Transverse colon (tissue), 4 donors: ENCODE results near the gene DNAH8. TPM values are rescaled to one million over a fixed set of nuclear protein-coding genes. Genes with fewer than 3 reads are reported as not detected.

Experiments
- DNase-seq: peaks from one replicate; pipeline ENCODE4 v3.0.0-alpha.2; 2019
- H3K27ac ChIP-seq, 4 donors: fragments of 200-600 bp; sonication (generic); 2 replicates each; pipeline ENCODE4 v1.5.1; 2016 to 2018; ENCODE audit warnings: inconsistent platforms in 4 of 4
- H3K27me3 ChIP-seq: fragments of 200-600 bp; sonication (generic); 2 replicates; pipeline ENCODE4 v1.5.1; 2017; ENCODE audit warnings: inconsistent platforms
- H3K36me3 ChIP-seq, 4 donors: fragments of 200-600 bp; sonication (generic); 2 replicates each; pipeline ENCODE4 v1.5.1; 2017 to 2019; ENCODE audit warnings: inconsistent platforms in 4 of 4
- H3K4me1 ChIP-seq, 4 donors: fragments of 200-600 bp; sonication (generic); 2 replicates each; pipeline ENCODE4 v1.5.1; 2017 to 2020; ENCODE audit warnings: inconsistent platforms in 4 of 4
- H3K4me3 ChIP-seq, 4 donors: fragments of 200-600 bp; sonication (generic); 1 replicate in 1 of 4; 2 replicates in 3 of 4; pipeline versions ENCODE4 v1.5.1 to v1.6.1; 2017 to 2019; ENCODE audit warnings: inconsistent platforms in 4 of 4
- H3K9me3 ChIP-seq, 2 donors: fragments of 200-600 bp; sonication (generic); 2 replicates each; pipeline ENCODE4 v1.5.1; 2017 to 2019; ENCODE audit warnings: inconsistent platforms in 2 of 2
- CTCF ChIP-seq, 5 experiments: fragments of 200-600 bp in 3 of 5; fragments of 450-650 bp in 2 of 5; sonication (generic) in 3 of 5; IDR thresholded peaks; 1 replicate in 2 of 5; 2 replicates in 3 of 5; pipeline ENCODE4 v1.5.1; 2016 to 2017; ENCODE audit warnings: antibody characterized with exemption in 5 of 5, inconsistent platforms in 3 of 5, mild to moderate bottlenecking in 2 of 5, moderate library complexity in 1 of 5
- EP300 ChIP-seq: sonication (generic); formaldehyde crosslinking; IDR thresholded peaks from one replicate; pipeline ENCODE4 v1.6.1; 2017; ENCODE audit warnings: antibody characterized with exemption, low read depth
- POLR2A ChIP-seq: fragments of 450-650 bp; IDR thresholded peaks from one replicate; pipeline ENCODE4 v1.6.1; 2016; ENCODE audit warnings: antibody characterized with exemption, mild to moderate bottlenecking, moderate library complexity
- POLR2AphosphoS5 ChIP-seq, 3 donors: sonication (generic); formaldehyde crosslinking; IDR thresholded peaks; one replicate each; pipeline ENCODE4 v1.6.1; 2016; ENCODE audit warnings: antibody characterized with exemption in 3 of 3
- WGBS, 2 donors: methylation state at CpG; one replicate each; pipeline ENCODE4 v1.1.5; 2018; ENCODE audit warnings: low coverage in 1 of 2; 5-methylcytosine and 5-hydroxymethylcytosine counted together
- in situ Hi-C, 4 donors: fragments of 200-750 bp; cut with MboI; loops; one replicate each; pipeline versions ENCODE4 v1.15.0 to v1.15.1; 2017; ENCODE audit warnings: low sequenced_read_pairs in 3 of 4, low pct_ligation_motif_present in 1 of 4, low pct_unique_long_range_greater_than_20kb in 1 of 4
- intact Hi-C: fragments of 100-400 bp; cut with DNase I; formaldehyde crosslinking; loops from one replicate; pipeline ENCODE4 v1.15.1; 2023; ENCODE audit warnings: low total_unique reads
- total RNA-seq, 4 donors: library from RNA; depleted of rRNA; stranded (reverse); fragments of >200 nt; gene quantifications; one replicate each; pipeline ENCODE4 v1.1.0, GENCODE V29; 2016

The DNAH8 gene
- total RNA-seq, 4 donors from 2014 or later: 0.16 TPM; not detected in 3

DNA sequence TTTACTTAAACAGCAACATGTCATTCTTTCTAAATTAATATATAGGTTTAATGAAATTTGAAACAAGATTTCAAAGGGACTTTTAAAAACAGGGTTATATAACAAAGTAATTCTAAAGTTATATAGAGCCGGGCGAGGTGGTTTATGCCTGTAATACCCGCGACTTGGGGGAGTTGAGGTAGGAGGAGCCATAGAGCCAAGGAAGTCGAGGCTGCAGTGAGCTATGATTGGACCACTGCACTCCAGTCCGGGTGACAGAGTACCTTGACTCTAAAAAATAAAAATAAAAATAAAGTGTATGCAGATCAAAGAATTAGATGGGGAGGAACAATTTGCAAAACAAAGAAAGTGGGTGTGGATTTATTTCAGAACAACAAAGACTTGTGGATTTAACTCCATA, 182.4 kb downstream of the DNAH8 start:
- Histone ChIP-seq H3K9me3 (no peaks in the 10 kb centered on the region), H3K27ac (no peak overlapping the region), H3K36me3 (no peaks in the 10 kb centered on the region), H3K4me1 (no peaks in the 10 kb centered on the region), H3K27me3 (peaks cover 28% of the 10 kb centered on the region), H3K4me3 (no peak overlapping the region)
- in situ Hi-C loops (no loop called here), intact Hi-C loops (no loop called here)
- 46 to 71% methylated on average over 6 of the region's 6 CpGs for WGBS, 2 donors
- no peak for DNase-seq
- TF ChIP-seq POLR2A (no peak), CTCF (IDR thresholded peaks at IDR 0.05) (no peak), POLR2AphosphoS5 (IDR thresholded peaks at IDR 0.05) (no peak), EP300 (no peak)

GRCh38 chr6:38901802-38902522, 186.9 kb downstream of the DNAH8 start:
- no peaks in the 10 kb centered on the region for H3K9me3 ChIP-seq
- H3K27me3 ChIP-seq: peaks cover 24% of the 10 kb centered on the region
- DNase-seq: no peak
- H3K4me1 ChIP-seq: no peaks in the 10 kb centered on the region
- no peak overlapping the region for H3K4me3 ChIP-seq
- intact Hi-C loops (loop anchor here (1.0 kb wide), 1 partner anchor 32 kb away; no protein-coding TSS in a partner anchor), in situ Hi-C loops (no loop called here)
- H3K27ac ChIP-seq: no peak overlapping the region
- no peak for TF ChIP-seq POLR2AphosphoS5 (IDR thresholded peaks at IDR 0.05)
- no peak for TF ChIP-seq POLR2A
- TF ChIP-seq CTCF (IDR thresholded peaks at IDR 0.05): no peak
- no peak for TF ChIP-seq EP300
- 91 to 97% methylated on average over 2 to 3 of the region's 3 CpGs for WGBS, 2 donors
- H3K36me3 ChIP-seq: no peaks in the 10 kb centered on the region

- peaks cover 7% of the 10 kb centered on the region for H3K27me3 ChIP-seq
- 82% methylated on average over 4 of the region's 4 CpGs; no CpG with 5 or more reads in 1 of the 2 donors for WGBS, 2 donors
- no peak for TF ChIP-seq POLR2A
- TF ChIP-seq EP300: no peak
- TF ChIP-seq POLR2AphosphoS5 (IDR thresholded peaks at IDR 0.05): no peak
- TF ChIP-seq CTCF (IDR thresholded peaks at IDR 0.05): no peak
- in situ Hi-C loops: no loop called here
- no peaks in the 10 kb centered on the region for H3K9me3 ChIP-seq
- H3K4me1 ChIP-seq: no peaks in the 10 kb centered on the region
- intact Hi-C loops: no loop called here
- DNase-seq: no peak
- H3K27ac ChIP-seq: no peak overlapping the region
- no peak overlapping the region for H3K4me3 ChIP-seq
- no peaks in the 10 kb centered on the region for H3K36me3 ChIP-seq
Measured at GRCh38 chr6:38906582-38906981, 191.5 kb downstream of the DNAH8 start.

DNA sequence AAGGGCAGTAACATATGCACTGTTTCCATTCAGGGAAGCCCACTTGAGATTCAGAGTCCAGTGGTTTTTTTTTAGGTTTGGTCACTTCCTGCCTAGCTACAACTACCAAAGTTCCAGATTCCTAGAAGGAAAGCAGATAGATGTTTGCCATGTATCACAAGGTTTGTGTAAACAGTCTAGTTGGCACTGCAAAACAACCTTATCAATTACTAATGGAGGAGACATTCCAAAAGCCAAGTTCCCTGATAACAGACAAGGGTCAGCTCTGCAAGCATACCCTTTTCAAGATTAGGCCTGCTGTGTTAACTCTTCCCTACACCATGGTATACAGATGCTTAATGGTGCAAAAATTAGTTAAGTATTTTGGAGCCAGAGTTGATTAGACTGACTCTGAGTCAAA, 192.2 kb downstream of the DNAH8 start:
- intact Hi-C loops: no loop called here
- Histone ChIP-seq H3K27ac (no peak overlapping the region), H3K9me3 (no peaks in the 10 kb centered on the region), H3K4me3 (no peak overlapping the region), H3K4me1 (no peaks in the 10 kb centered on the region), H3K27me3 (peaks cover under 1% of the 10 kb centered on the region), H3K36me3 (no peaks in the 10 kb centered on the region)
- DNase-seq: no peak
- no peak for TF ChIP-seq POLR2A
- TF ChIP-seq POLR2AphosphoS5 (IDR thresholded peaks at IDR 0.05): no peak
- TF ChIP-seq CTCF (IDR thresholded peaks at IDR 0.05): no peak
- no peak for TF ChIP-seq EP300
- in situ Hi-C loops: no loop called here
